Measurements from ENCODE around the gene PSMC3.

PSMC3 gene

GRCh38 chr11:47403571-47403970, 22.7 kb downstream of the PSMC3 start:
- TF ChIP-seq, protein P1, sequence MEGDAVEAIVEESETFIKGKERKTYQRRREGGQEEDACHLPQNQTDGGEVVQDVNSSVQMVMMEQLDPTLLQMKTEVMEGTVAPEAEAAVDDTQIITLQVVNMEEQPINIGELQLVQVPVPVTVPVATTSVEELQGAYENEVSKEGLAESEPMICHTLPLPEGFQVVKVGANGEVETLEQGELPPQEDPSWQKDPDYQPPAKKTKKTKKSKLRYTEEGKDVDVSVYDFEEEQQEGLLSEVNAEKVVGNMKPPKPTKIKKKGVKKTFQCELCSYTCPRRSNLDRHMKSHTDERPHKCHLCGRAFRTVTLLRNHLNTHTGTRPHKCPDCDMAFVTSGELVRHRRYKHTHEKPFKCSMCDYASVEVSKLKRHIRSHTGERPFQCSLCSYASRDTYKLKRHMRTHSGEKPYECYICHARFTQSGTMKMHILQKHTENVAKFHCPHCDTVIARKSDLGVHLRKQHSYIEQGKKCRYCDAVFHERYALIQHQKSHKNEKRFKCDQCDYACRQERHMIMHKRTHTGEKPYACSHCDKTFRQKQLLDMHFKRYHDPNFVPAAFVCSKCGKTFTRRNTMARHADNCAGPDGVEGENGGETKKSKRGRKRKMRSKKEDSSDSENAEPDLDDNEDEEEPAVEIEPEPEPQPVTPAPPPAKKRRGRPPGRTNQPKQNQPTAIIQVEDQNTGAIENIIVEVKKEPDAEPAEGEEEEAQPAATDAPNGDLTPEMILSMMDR (IDR thresholded peaks at IDR 0.05; ENCODE audit: low read depth, low read length), result no peak
- no peak overlapping the region for H3K27ac ChIP-seq
- H3K27me3 ChIP-seq (ENCODE audit: insufficient read depth, low read depth, severe bottlenecking), result no peaks in the 10 kb centered on the region
- no peak overlapping the region for H3K4me3 ChIP-seq (ENCODE audit: low read depth, low read length)
- no peaks in the 10 kb centered on the region for H3K9me3 ChIP-seq (ENCODE audit: severe bottlenecking)
- DNase-seq, result no peak
- no peaks in the 10 kb centered on the region; the same call in 1 of the 2 replicates for H3K36me3 ChIP-seq

DNA sequence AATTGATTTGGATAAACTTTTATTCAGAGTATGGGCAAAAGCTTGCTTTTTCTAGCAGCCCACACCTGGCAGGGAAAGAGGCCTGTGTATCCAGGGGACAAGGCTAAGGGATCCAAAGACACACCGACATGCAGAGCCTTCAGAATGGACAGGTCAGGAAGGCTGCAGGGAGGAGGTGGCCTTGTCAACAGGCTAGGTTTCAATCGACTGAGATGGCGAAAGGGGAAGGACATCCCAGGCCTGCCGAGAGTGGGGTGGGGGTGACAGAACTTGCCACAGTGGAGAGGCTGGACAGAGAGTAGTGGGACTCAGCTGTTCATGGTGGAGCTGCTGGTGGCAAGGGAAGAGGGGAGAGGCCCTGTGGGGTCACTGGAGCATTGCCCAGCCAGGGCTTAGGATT, 23.1 kb downstream of the PSMC3 start:
- H3K9me3 ChIP-seq (ENCODE audit: severe bottlenecking), result no peaks in the 10 kb centered on the region
- DNase-seq, result no peak
- H3K36me3 ChIP-seq, result no peaks in the 10 kb centered on the region
- no peak overlapping the region for H3K4me3 ChIP-seq (ENCODE audit: low read depth, low read length)
- TF ChIP-seq, protein P1 (IDR thresholded peaks at IDR 0.05; ENCODE audit: low read depth, low read length), result no peak
- no peaks in the 10 kb centered on the region for H3K27me3 ChIP-seq (ENCODE audit: insufficient read depth, low read depth, severe bottlenecking)
- no peak overlapping the region for H3K27ac ChIP-seq

DNA sequence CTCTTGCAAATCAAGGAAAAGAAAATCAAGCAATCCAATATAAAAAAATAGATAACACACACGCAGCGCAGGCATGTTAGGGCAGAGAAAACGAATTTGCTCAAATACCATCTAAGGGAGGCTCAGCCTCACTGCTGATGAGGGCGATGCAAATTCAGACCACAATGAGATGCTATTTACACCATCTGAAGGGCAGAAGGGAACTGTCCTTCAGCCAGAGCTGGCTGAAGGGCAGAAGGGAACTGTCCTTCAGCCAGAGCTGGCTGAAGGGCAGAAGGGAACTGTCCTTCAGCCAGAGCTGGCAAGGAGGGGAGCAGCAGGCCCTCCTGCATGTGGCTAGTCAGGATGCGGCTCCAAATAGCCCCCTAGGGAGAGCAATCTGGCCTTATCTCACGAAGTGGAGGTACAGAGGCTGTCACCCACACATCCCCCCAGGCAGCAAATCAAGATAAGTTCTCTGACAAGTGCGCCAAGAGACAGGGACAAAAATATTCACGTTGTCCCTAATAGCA, 25.4 kb downstream of the PSMC3 start:
- H3K4me3 ChIP-seq (ENCODE audit: low read depth, low read length), result no peak overlapping the region
- no peaks in the 10 kb centered on the region for H3K9me3 ChIP-seq (ENCODE audit: severe bottlenecking)
- no peak overlapping the region for H3K27ac ChIP-seq
- TF ChIP-seq, protein P1 (IDR thresholded peaks at IDR 0.05; ENCODE audit: low read depth, low read length), result no peak
- no peaks in the 10 kb centered on the region for H3K36me3 ChIP-seq
- DNase-seq, result no peak
- no peaks in the 10 kb centered on the region for H3K27me3 ChIP-seq (ENCODE audit: insufficient read depth, low read depth, severe bottlenecking)

DNA sequence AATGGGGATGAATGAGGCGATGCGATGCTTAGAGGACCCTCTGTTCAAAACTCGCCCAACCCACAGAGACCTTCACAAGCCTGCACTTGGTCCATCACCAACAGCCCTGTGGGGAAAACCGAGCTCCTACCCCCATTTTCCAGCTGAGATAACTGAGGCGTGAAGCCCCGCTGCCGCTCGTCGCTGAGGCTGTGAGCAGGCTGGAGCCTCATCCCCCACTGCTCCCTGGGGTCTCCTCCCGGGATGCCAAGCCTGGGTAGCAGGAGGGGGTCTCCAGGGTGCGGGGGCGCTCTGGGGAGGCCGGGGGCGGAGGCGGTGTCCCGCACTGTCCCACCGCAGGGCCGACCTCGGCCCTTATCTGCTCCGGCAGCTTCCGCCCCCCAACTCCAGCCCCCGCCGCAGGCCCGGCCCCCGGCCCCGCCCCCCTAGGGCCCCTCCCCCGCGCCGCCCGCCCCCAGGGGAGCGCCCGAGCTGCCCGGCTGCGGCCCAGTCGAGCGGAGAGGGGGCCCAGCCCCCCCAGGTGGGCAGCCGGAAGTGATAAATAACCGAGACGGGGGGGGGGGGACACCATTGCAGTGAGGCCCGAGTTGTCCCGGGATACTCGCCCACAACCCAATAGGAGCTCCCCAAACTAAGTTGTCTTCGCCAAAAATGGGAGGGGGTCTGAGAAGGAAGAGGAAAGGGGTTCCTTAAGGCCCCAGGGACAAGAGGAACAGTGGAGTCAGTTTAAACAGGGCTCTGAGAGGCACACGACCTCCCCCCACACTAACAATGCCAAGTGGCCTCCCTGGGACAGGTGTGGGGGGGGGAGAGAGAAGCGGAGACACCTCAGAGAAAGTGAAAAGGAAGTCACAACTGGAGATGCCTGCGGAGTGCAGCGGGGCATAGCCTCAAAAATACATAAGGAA, 26.1 kb downstream of the PSMC3 start:
- H3K27ac ChIP-seq, result no peak overlapping the region
- no peak for DNase-seq
- TF ChIP-seq, protein P1 (IDR thresholded peaks at IDR 0.05; ENCODE audit: low read depth, low read length), result no peak

DNA sequence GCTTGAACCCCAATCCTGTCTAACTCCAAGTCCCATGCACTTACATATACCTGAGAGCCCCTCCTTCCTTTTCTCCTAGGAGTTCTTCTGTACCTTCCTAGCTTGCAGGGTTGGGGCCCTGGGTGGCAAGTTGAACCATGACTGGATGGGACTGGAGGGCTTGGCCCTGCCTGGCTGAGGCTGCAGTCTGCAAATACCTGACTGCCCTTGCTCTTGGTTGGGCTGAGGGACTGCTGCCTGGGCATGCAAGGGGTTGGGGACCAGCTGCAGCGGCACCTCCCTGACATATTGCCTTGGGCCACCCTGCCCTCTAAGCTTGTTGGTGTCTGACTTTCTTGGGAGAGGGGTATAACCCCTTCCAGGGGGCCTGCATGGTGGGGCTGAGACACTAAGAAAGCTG, 27.7 kb downstream of the PSMC3 start:
- no peak for DNase-seq
- Histone ChIP-seq H3K36me3 (no peaks in the 10 kb centered on the region), H3K27ac (no peak overlapping the region), H3K27me3 (ENCODE audit: insufficient read depth, low read depth, severe bottlenecking) (no peaks in the 10 kb centered on the region), H3K9me3 (ENCODE audit: severe bottlenecking) (no peaks in the 10 kb centered on the region), H3K4me3 (ENCODE audit: low read depth, low read length) (no peak overlapping the region)
- TF ChIP-seq, protein P1 (IDR thresholded peaks at IDR 0.05; ENCODE audit: low read depth, low read length), result no peak

More for the DNA sequence above, 26.1 kb downstream of the PSMC3 start:
- no peaks in the 10 kb centered on the region for H3K9me3 ChIP-seq (ENCODE audit: severe bottlenecking)
- H3K27me3 ChIP-seq (ENCODE audit: insufficient read depth, low read depth, severe bottlenecking), result no peaks in the 10 kb centered on the region
- no peaks in the 10 kb centered on the region for H3K36me3 ChIP-seq
- no peak overlapping the region for H3K4me3 ChIP-seq (ENCODE audit: low read depth, low read length)

All from WERI-Rb-1 (cell line).